Ramos (cell line): Measurements from ENCODE around the gene SRGAP1.

Experiments used
- in situ Hi-C: fragments of 300-500 bp; cut with MboI; formaldehyde crosslinking; loops from one replicate; pipeline ENCODE4 v1.14.3; 2022; ENCODE audit warnings: low sequenced_read_pairs; ENCODE audit not compliant: unreplicated experiment

Gene SRGAP1

GRCh38 chr12:63949902-63950301 is 105.4 kb downstream of the SRGAP1 start:
- in situ Hi-C loops: no loop called here

GRCh38 chr12:63952995-63953394 is 108.5 kb downstream of the SRGAP1 start:
- in situ Hi-C loops: no loop called here

GRCh38 chr12:63955831-63956666 is 111.5 kb downstream of the SRGAP1 start:
- in situ Hi-C loops: no loop called here

DNA sequence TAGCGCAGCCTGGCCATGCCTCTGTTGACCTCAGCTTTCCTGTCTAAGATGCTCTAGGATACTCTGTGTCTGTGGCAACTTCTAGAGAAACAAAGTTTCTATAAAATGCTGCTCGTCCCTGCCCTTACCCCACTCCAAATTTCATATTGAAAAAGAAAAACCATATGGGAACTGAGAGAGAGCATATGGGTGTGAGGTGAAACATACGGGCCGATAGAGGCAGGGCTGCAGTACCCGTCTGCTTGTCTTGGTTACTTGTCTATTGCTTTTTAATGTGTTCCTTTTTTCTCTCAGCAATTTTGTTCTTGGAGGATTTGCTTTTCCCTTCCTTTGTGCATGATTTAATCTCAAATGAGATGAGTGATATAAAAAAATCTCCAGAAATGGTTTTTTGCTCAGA is 113.0 kb downstream of the SRGAP1 start:
- in situ Hi-C loops: no loop called here

DNA sequence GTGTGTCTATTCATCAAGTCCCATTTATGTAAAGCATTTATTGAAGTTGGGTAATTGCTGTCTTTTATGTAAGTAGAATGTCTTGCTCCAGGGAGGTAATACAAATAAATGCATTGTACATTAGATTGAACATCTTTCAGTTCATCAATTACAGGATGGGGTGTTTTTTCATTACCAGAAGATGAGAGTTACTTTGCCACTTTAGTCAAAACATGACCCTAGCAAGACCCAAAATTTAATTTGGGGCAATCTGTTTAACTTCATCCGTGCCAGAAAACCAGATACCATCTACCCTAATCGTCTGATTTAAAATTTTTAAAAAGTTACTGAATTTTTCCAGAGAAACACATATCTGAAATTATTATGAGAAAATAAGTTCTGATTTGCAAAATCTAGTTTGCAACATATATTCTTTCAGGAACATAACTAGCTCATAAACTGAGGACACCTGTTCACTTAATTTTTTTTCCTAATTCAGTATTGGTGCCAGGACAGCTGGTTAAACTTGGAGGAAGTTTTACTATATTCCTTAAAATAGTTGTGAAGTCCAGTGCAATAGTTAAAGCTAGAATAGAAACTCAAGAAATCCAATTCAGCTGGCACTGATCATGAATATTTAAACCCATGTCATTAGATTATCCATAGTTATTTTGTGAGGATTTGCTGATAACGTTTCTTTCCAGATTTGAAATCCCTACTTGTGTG is 114.5 kb downstream of the SRGAP1 start:
- in situ Hi-C loops: no loop called here

DNA sequence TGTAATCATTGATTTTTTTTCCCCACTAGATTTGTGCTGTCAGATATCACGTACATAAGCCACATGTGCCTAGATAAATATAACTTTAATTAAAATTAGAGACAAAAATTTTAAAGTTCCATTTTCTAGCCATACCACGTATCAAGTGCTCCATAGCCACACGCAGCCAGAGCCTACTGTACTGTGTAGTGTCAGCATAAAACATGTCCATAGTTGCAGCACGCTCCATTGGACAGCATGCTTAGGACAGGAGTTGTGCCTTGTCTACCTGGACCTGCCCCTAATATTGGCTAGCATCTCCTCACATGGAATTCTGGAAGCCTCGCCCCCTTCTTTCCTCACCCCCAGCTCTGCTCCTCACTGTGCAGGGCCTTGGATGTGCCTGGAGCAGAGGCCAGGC is 116.5 kb downstream of the SRGAP1 start:
- in situ Hi-C loops: no loop called here

GRCh38 chr12:63961543-63961942 is 117.0 kb downstream of the SRGAP1 start:
- in situ Hi-C loops: no loop called here

DNA sequence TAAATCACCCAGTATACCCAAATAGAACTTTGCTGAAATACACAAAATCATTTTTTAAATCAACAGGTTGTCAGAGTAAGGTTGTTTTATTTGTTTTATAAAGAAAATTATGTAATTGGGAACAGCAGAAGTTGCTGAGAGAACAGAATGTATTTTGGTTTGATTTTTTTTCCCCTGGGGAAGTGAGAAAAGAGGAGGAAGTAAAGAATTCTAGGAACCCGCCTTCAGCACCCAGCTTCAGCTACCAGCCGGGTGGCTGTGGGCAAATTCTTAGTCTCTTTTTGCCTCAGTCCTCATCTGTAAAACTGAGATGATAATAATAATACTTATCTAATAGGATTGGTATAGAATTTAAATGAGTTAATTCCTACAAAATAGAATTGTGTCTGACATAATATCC is 119.4 kb downstream of the SRGAP1 start:
- in situ Hi-C loops: no loop called here

- in situ Hi-C loops: no loop called here
Measured at GRCh38 chr12:63964301-63964700, 119.8 kb downstream of the SRGAP1 start.

DNA sequence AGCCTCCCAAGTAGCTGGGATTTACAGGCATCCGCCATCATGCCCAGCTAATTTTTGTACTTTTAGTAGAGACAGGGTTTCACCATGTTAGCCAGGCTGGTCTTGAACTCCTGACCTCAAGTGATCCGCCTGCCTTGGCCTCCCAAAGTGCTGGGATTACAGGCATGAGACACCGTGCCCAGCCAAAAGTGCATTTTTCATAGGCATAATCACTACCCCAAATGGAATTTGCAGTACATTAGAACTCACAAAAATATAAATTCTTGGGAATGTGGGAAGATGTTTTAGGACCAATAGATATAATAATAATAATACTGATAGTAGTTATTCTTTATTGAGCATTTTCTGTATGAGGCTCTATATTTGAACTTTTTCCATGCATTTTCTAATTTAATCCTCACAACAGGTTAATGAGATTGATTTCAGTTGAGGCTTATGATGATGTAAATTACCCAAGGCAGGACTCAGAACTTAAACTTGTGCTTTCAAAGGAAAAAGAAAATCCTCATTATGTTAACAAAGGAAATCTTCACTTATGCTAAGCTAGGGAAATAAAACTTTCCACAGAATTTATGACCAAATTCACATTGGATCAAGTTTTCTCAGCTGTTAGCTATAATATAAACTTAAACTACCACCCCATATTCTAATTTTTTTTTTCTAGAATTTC is 121.6 kb downstream of the SRGAP1 start:
- in situ Hi-C loops: no loop called here

DNA sequence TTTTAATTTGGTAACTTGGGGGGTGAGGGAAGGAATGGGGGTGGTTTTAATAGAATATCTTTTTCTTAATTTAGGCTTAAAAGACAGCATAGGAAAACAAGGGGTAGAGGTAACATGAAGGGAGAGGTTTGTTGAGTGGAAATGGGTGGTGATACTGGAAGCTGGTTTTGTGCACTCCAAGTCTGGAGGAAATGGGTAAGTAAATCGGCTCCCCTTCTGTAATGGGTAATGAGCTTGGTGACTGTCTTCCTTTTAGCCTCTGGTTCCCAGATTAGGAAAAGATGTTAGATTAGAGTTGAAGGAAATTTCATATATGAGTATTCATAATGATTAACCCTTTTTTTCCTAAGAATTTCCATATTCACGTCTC is 122.1 kb downstream of the SRGAP1 start:
- in situ Hi-C loops: no loop called here

DNA sequence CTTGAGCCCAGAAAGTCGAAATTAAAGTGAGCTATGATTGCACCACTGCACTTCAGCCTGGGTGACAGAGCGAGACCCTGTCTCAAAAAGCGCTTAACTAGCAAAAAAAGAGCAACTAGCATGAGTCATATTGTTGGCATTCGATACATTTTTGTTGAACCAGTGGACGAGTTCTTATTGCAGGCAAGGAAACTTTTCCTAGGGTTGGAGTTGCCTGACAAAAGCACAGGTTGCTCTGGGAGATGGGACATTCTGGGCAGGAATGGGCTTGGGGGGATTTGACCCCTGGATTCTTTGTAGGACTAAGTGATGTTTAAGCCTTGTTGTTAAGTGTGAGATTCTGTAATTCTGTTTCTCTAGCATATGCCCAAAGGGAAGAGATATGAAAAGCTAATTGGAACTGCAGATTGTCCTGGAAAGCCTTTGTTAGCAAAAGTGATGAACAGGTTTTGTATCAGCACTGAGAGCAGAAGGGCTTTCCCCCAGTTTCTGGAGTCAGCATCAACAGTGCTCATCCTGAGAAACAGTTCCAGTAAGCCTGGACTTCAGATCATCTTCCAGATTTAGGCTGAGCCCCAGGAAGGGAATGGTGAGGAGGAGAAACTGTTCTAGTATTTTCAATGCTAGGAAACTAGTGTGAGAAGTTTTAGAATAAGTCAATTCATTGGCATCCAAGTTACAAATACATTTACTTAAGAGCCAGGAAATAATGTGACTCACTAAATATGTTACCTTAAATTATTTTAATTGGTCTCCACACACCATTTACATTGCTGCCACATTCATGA is 123.1 kb downstream of the SRGAP1 start:
- in situ Hi-C loops: no loop called here

DNA sequence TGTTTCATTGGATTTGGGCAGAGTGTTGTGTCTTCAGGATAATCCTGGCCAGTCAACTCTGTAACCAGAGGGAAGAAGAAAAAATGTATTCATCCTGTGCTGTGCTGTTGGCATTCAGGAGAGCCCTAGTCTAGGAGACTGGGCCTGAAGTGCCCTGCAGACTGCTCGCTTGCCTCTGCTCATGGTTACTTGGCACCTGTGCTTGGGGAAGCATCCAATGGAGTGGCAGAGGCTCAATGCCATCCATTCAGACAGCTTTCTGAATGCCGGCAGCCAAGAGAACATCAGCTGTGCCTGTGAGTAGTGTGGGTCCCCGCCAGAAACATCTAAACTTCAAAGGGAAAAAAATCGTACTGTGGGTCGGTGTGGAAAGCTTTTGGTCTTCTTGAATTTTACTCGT is 124.2 kb downstream of the SRGAP1 start:
- in situ Hi-C loops: no loop called here

GRCh38 chr12:63976902-63977395 is 132.4 kb downstream of the SRGAP1 start:
- in situ Hi-C loops: no loop called here

DNA sequence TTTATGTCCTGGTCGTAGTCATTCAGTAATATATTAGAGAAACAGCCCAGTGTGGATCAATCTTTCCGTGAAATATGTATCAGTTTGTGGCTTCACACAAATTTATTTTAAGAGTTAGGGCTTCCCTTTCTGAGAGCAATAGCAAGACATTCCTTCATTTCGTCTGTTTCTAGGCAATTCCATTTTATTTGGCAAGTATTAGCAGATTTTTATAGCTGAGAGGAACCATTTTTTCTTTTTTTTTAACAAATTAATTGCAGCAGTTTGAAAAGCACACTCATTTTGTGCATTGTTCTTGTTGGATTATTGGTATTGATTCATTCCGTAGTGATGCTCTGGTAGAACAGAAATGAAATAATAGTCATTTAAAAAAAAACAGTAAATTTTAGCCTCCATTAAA is 132.9 kb downstream of the SRGAP1 start:
- in situ Hi-C loops: no loop called here

- in situ Hi-C loops: no loop called here
Measured at GRCh38 chr12:63978519-63978918, 134.0 kb downstream of the SRGAP1 start.

- in situ Hi-C loops: no loop called here
Measured at GRCh38 chr12:63980211-63980610, 135.7 kb downstream of the SRGAP1 start.

DNA sequence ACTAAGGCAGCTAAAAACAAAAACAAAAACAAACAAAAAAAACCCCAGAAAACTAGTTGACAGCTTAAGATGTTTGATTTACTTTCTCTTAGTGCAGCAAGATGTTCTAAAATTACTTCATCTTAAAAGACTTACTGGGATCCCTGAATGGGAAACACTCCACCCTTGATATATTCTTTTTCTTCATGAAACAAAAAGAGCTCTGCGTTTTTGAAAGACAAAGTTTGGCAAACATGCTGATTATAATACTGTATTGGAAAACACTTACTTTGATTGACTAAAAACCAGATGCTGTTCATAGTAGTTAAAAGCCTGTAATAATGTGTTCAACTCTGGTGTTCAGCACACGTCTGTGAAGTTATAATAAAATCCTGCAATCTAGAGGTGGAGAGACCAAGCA is 136.8 kb downstream of the SRGAP1 start:
- in situ Hi-C loops: no loop called here

- in situ Hi-C loops: no loop called here
Measured at GRCh38 chr12:63982604-63983295, 138.2 kb downstream of the SRGAP1 start.

- in situ Hi-C loops: no loop called here
Measured at GRCh38 chr12:63985456-63985855, 141.0 kb downstream of the SRGAP1 start.
